ENCODE results near the gene MRPL33. TPM values are rescaled to one million over a fixed set of nuclear protein-coding genes. Genes with fewer than 3 reads are reported as not detected.
A peak's percentile ranks its signal among the peaks of the same experiment; 100 is the strongest.

MRPL33 gene
- total RNA-seq, 1 donor from 2014 or later = 54.6 TPM

GRCh38 chr2:27803046-27803445, 31.5 kb downstream of the MRPL33 start:
- no peaks in the 10 kb centered on the region for H3K36me3 Mint-ChIP-seq
- H3K4me1 Mint-ChIP-seq (ENCODE audit: unreplicated experiment) = peaks cover 7% of the 10 kb centered on the region
- H3K4me3 Mint-ChIP-seq = no peak overlapping the region

GRCh38 chr2:27804146-27804545, 32.6 kb downstream of the MRPL33 start:
- no peaks in the 10 kb centered on the region for H3K9me3 Mint-ChIP-seq
- no peak overlapping the region for H3K4me3 Mint-ChIP-seq
- H3K27me3 Mint-ChIP-seq = no peaks in the 10 kb centered on the region
- no peak for DNase-seq (ENCODE audit: extremely low spot score, unreplicated experiment)
- H3K4me1 Mint-ChIP-seq (ENCODE audit: unreplicated experiment) = peaks cover 4% of the 10 kb centered on the region
- TF ChIP-seq CTCF (conservative IDR thresholded peaks at IDR 0.05) = no peak
- no peaks in the 10 kb centered on the region for H3K36me3 Mint-ChIP-seq
- no peak overlapping the region for H3K27ac Mint-ChIP-seq

More at GRCh38 chr2:27803046-27803445, 31.5 kb downstream of the MRPL33 start:
- H3K9me3 Mint-ChIP-seq = no peaks in the 10 kb centered on the region
- TF ChIP-seq CTCF (conservative IDR thresholded peaks at IDR 0.05) = no peak
- DNase-seq (ENCODE audit: extremely low spot score, unreplicated experiment) = no peak
- H3K27me3 Mint-ChIP-seq = no peaks in the 10 kb centered on the region
- no peak overlapping the region for H3K27ac Mint-ChIP-seq

- Mint-ChIP-seq H3K27ac (peak overlapping the region; percentile 31), H3K4me3 (no peak overlapping the region), H3K4me1 (ENCODE audit: unreplicated experiment) (no peaks in the 10 kb centered on the region), H3K27me3 (no peaks in the 10 kb centered on the region), H3K9me3 (no peaks in the 10 kb centered on the region), H3K36me3 (no peaks in the 10 kb centered on the region)
- no peak for TF ChIP-seq CTCF (conservative IDR thresholded peaks at IDR 0.05)
- DNase-seq (ENCODE audit: extremely low spot score, unreplicated experiment) = no peak
Measured at GRCh38 chr2:27805180-27805579, 33.7 kb downstream of the MRPL33 start.

- Mint-ChIP-seq H3K27me3 (no peaks in the 10 kb centered on the region), H3K4me1 (ENCODE audit: unreplicated experiment) (no peaks in the 10 kb centered on the region), H3K36me3 (no peaks in the 10 kb centered on the region), H3K27ac (no peak overlapping the region), H3K4me3 (no peak overlapping the region), H3K9me3 (no peaks in the 10 kb centered on the region)
- TF ChIP-seq CTCF (conservative IDR thresholded peaks at IDR 0.05) = no peak
- no peak for DNase-seq (ENCODE audit: extremely low spot score, unreplicated experiment)
Measured at GRCh38 chr2:27806311-27807059, 35.0 kb downstream of the MRPL33 start.

GRCh38 chr2:27807476-27807875, 36.0 kb downstream of the MRPL33 start:
- DNase-seq (ENCODE audit: extremely low spot score, unreplicated experiment) = no peak
- Mint-ChIP-seq H3K4me1 (ENCODE audit: unreplicated experiment) (no peaks in the 10 kb centered on the region), H3K36me3 (no peaks in the 10 kb centered on the region), H3K9me3 (no peaks in the 10 kb centered on the region), H3K27me3 (no peaks in the 10 kb centered on the region), H3K27ac (no peak overlapping the region), H3K4me3 (no peak overlapping the region)
- TF ChIP-seq CTCF (conservative IDR thresholded peaks at IDR 0.05) = peak; percentile 70
